GM18907 (cell line): ENCODE results near the gene HBM.
"Not testable (repeated sequence)": the region's sequence is repeated elsewhere in the genome, so short reads cannot be mapped to it uniquely, and the experiment has no call there.

Experiments used
- ATAC-seq: cut with Tn5 transposase; IDR thresholded peaks from one replicate; pipeline ENCODE4 v1.9.1; 2021; ENCODE audit warnings: mild to moderate bottlenecking, moderate library complexity; ENCODE audit not compliant: unreplicated experiment

Gene HBM, protein sequence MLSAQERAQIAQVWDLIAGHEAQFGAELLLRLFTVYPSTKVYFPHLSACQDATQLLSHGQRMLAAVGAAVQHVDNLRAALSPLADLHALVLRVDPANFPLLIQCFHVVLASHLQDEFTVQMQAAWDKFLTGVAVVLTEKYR

GRCh38 chr16:165539-166374, at the start of gene HBM:
HBM (plus strand) TSS chr16:165978; CDS start chr16:165998, 20 bp downstream.
- ATAC-seq: no peak

DNA sequence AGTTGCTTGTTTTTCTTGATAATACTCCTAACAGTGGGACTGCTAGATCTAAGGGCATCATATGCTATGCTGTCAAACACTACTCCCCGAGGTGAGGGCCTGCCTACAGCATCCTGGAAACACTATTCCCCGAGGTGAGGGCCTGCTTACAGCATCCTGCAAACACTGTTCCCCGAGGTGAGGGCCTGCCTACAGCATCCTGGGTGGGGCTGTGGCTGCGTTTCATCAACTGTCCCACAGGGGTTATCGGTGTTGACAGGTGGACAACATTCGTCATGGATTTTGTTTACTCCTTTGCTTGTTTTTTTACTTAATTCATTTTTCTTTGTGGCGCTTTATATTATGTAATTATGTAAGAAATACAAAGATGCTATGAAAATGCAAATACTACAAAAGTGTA, 49.8 kb upstream of the HBM start:
- ATAC-seq: no peak

DNA sequence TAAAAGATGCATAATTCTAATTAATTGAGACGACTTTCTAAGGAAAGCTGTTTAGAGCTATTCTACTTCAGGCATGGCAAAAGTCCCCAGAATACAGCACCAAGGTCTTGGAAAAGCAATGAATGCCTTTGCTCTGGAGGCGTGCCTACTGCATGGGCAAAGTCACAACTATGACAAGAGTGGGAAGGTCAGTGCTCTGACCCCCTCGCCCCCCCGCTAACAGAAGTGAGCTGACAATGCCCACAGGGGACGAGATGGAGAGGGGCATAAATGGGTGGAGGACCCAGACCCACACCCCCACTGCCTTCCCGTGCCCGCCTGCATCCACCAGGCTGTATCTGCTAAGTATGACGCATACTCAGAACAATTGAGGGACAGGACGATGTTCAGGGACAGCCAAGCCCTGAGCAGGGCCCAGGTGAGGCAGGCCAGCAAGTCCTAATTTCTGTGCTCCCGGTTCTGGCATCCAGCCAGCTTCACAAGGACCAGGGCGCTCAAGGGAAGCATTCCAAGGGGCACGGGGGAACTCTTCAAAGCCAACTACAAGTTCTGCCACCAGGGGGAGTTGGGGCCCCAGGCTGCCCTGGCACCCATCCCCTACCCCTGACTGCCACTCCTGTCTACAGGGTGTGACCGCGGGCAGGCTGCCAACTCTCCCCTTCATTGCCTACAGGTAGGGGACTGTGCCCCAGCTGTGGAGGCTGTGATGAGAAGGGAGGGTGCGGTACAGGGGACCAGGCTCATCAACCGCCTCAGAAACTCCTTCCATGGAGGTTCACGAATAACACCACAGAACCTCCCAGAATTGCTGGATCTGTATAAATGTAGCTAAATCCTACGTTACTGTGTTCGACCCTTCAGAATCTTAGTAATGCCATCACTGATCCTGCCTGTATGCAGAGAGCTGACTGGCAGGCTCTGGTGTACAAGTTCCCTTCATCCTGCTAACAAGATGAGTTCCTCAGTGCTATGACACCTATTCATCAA, 48.1 kb upstream of the HBM start:
- no peak for ATAC-seq

DNA sequence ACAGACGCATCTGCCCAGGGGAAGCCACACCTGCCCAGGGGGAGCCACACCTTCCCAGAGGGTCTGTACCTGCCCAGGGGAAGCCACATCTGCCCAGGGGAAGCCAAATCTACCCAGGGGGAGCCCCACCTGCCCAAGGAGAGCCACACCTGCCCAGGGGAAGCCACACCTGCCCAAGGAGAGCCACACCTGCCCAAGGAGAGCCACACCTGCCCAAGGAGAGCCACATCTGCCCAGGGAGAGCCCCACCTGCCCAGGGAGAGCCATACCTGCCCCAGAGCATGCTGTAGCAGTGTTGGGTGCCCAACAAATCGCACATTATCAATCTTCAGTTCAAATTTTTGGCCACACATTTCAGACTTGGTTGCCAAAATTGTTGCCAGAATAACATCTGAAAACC, 46.9 kb upstream of the HBM start:
- no peak for ATAC-seq

DNA sequence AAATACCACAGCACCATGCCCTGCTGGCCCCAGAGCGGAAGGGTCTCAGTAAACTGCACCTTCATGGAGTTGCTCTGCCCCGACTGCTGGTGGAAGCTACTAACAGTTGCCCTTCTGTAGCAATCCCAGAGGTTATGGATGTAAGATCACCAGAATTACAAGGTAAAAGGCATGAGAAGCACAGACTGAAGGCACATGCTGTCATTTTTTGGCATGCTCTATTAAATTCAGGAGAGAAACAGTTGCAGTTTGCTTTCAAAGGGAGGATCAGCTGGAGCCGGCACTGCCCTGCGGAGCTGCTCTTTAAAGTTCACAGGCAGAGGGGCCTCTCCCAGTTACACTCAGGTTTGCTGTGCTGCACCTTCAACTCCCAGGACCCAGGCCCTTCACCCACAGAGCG, 46.5 kb upstream of the HBM start:
- ATAC-seq: no peak

- ATAC-seq: no peak
Measured at GRCh38 chr16:119835-120491, 45.8 kb upstream of the HBM start.

DNA sequence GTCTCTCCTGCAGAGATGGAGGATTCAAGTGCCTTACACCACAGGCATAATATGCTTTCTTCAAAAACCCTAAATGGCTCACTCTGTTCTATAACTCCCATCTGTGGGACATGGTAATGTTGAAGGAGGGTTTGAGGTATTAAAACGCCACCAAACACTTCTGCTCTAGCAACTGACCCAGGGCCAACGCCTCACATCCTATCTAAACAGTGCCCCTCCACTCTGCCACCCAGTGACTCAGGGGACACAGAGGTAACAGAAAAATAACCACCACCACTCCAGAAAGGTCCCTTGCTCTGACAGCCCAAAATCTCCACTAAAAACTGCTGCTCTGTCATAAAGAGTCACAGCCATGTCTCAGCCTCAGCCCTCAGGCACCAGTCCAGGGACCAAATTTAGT, 45.0 kb upstream of the HBM start:
- ATAC-seq: no peak

GRCh38 chr16:122361-122760, 43.4 kb upstream of the HBM start:
- no peak for ATAC-seq

DNA sequence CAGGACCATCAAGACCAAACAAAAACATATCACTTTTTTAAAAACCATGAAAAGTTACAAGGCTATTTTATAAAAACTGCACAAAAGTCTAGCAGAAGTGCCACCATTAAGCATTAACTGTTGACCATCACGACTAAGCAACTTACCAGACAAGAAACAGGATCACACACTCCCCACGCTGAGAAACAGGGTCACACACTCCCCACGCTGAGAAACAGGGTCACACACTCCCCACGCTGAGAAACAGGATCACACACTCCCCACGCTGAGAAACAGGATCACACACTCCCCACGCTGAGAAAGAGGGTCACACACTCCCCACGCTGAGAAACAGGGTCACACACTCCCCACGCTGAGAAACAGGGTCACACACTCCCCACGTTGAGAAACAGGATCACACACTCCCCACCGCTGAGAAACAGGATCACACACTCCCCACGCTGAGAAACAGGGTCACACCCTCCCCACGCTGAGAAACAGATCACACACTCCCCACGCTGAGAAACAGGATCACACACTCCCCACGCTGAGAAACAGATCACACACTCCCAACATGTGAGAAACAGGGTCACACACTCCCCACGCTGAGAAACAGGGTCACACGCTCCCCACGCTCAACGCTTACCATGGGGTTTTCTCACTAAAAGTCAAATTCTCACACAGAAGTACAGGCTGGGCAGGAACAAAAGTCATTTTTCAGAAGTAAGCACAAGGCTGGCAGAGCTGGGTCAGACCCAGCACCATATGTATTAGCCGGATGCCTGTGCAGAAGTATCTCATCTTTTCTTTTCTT, 42.0 kb upstream of the HBM start:
- not testable (repeated sequence) for ATAC-seq

DNA sequence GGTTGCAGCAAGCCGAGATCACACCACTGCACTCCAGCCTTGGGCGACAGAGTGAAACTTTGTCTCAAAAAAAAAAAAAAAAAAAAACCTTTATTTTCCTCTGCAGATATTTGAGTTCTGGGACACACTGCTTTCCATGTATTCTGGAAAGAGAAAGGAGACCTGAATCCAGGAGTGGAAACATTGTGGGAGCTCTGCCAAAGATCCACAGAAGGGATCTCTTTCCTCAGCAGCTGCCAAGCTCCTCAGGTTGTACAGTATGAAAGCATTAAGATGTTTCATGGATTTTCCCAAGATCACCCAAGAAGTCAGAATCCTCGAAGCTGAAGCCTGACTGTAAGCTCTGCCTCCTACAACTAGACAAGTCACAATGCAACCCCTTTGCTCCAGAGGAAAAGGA, 40.8 kb upstream of the HBM start:
- no peak for ATAC-seq

DNA sequence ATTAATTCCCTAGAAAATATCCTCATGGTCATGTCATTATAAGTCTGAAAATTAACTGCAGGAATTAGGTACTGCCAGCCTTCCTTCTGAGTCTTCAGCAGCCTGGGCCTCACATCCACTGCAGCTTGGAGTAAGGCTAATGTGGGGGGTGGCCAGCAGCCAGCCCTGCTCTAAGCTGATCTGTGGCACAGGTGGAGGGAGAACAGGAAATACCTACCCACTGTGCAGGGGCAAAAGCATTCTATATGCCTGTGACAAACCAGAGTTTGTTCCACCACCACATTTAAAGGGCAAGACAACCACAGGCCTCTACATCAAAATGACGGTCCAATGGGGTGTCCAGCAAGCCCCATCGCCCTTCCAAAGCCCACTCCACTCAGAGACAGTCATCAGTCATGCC, 36.7 kb upstream of the HBM start:
- ATAC-seq: no peak

DNA sequence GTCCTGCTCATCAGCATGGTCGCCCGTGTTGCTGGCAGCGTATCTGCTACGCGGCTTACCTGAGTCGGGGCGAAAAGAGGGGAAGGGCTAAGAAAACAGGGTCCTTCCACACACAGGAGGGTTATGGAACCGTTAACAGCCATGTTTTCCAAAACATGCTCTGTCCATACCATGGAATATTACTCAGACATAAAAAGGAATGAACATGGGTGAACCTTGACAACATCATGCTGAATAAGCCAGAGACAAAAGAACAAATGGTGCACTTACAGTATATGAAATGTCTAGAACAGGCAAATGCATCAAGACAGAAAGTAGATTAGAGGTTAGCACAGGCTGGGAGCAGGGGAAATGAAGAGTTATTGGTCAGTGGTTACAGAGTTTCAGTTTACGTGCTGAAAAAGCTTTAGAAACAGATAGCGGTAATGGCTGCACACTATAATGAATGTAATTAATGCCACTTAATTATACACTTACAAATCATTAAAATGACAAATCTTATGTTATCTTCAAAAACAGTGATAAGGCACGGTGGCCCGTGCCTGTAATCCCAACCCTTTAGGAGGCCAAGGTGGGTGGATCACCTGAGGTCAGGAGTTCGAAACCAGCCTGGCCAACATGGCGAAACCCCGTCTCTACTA, 35.1 kb upstream of the HBM start:
- ATAC-seq: no peak

GRCh38 chr16:132120-132519, 33.7 kb upstream of the HBM start:
- ATAC-seq: no peak

DNA sequence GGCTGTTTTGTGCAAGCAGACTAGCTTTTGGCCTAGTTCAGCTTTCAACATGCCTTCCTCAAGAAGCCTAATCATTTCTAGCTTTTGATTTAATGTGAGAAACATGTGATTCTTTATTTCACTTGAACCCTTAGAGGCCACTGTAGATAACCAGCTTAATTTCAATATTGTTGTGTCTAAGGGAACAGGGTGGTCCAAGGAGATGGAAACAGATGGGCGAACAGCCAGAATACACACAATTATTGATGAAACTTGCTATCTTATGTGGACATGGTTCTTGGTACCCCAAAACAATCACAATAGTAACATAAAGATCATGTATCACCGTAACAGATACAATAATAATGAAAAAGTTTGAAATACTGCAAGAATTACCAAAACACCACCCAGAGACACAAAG, 32.1 kb upstream of the HBM start:
- no peak for ATAC-seq

- ATAC-seq: no peak
Measured at GRCh38 chr16:138049-138417, 27.7 kb upstream of the HBM start.

- no peak for ATAC-seq
Measured at GRCh38 chr16:140175-140857, 25.5 kb upstream of the HBM start.

DNA sequence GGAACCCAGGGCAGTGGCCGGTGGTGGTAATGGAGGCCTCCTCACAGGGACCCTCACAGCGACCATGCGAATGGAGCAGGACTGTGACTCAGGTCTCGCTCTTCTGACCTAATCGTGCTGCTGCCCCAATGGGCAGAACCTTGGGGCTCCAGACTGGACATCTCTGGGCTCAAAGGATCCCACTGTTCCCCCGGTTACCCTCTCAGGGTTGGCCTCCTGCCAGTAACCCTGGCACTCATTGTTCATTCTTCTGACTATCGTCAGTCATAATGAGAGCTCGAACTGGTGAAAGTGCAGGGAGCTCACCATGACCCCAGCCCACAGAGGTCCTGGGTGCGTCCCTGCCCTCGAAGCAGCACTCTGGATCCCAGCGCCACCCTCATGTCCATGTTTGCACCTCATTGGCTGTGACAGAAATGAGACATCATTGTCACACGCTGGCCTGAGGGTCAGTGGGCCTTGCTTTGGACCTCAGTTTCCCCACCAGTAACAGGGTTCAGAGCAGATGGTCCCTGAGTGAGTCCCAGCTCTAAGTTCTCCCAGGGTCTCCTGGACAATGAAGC, 23.3 kb upstream of the HBM start:
- no peak for ATAC-seq

DNA sequence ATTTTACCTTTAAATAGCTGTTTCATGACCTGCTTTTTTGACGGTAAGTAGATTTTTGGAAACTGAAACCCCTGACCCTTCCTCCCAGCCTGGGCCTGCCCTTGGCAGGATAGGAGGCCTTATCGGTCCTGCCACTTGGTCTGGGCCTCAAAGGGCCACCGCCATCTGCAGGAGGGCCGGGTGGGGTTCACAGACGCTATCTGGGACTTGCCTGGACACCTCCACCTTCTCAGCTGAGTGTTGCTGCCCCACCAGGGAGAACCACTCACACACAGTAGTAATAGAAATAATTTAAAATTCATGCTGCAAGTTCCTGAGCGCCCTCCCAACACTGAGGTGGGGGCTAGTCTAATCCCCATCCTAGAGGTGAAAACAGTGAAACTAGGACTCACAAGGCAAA, 22.7 kb upstream of the HBM start:
- ATAC-seq: no peak

GRCh38 chr16:143456-143855, 22.3 kb upstream of the HBM start:
- ATAC-seq: no peak
